ENCODE data around the gene CAPZB. TPM values are rescaled to one million over a fixed set of nuclear protein-coding genes. Genes with fewer than 3 reads are reported as not detected.

Gene CAPZB
- total RNA-seq, 1 donor from 2014 or later: 267 TPM

- intact Hi-C loops (cut with DNase I): no loop called here
Observed at GRCh38 chr1:19441048-19441780, 44.1 kb downstream of the CAPZB start.

GRCh38 chr1:19439464-19440171 is 45.7 kb downstream of the CAPZB start:
- DNase-seq (ENCODE audit: missing footprints) (no peak), ATAC-seq (peak; percentile 50)
- intact Hi-C loops (cut with DNase I): loop anchor here (5.0 kb wide), 2 partner anchors 37 to 48 kb away; partner anchors contain the start of gene CAPZB

More at GRCh38 chr1:19441048-19441780, 44.1 kb downstream of the CAPZB start:
- ATAC-seq: no peak
- DNase-seq (ENCODE audit: missing footprints): no peak

- DNase-seq (ENCODE audit: missing footprints) (no peak), ATAC-seq (no peak)
- intact Hi-C loops (cut with DNase I): loop anchor here (5.0 kb wide), 2 partner anchors 36 to 49 kb away; partner anchors contain the start of gene CAPZB
Observed at GRCh38 chr1:19438516-19439195, 46.7 kb downstream of the CAPZB start.

- DNase-seq (ENCODE audit: missing footprints): peak; percentile 91
- ATAC-seq: peak; percentile 71
- intact Hi-C loops (cut with DNase I): loop anchor here (5.0 kb wide), 2 partner anchors 36 to 49 kb away; partner anchors contain the start of gene CAPZB
Observed at GRCh38 chr1:19437891-19438294, 47.4 kb downstream of the CAPZB start.

GRCh38 chr1:19436716-19437476 is 48.4 kb downstream of the CAPZB start:
- ATAC-seq: peak; percentile 33
- peak; percentile 90 for DNase-seq (ENCODE audit: missing footprints)
- intact Hi-C loops (cut with DNase I): loop anchor here (5.0 kb wide), 2 partner anchors 35 to 50 kb away; partner anchors contain the start of gene CAPZB

GRCh38 chr1:19435851-19436455 is 49.4 kb downstream of the CAPZB start:
- intact Hi-C loops (cut with DNase I): loop anchor here (5.0 kb wide), 2 partner anchors 34 to 51 kb away; partner anchors contain the start of gene CAPZB
- DNase-seq (ENCODE audit: missing footprints) (no peak), ATAC-seq (no peak)

GRCh38 chr1:19435181-19435580 is 50.2 kb downstream of the CAPZB start:
- intact Hi-C loops (cut with DNase I): loop anchor here (5.0 kb wide), 2 partner anchors 33 to 52 kb away; partner anchors contain the start of gene CAPZB
- DNase-seq (ENCODE audit: missing footprints) (no peak), ATAC-seq (peak; percentile 50)

GRCh38 chr1:19433719-19433998 is 51.7 kb downstream of the CAPZB start:
- DNase-seq (ENCODE audit: missing footprints) (no peak), ATAC-seq (no peak)
- intact Hi-C loops (cut with DNase I): no loop called here

- ATAC-seq: no peak
- no peak for DNase-seq (ENCODE audit: missing footprints)
- intact Hi-C loops (cut with DNase I): no loop called here
Observed at GRCh38 chr1:19432943-19433718, 52.2 kb downstream of the CAPZB start.

- intact Hi-C loops (cut with DNase I): no loop called here
- DNase-seq (ENCODE audit: missing footprints) (no peak), ATAC-seq (peak; percentile 26)
Observed at GRCh38 chr1:19430121-19431068, 54.9 kb downstream of the CAPZB start.

GRCh38 chr1:19429611-19430010 is 55.7 kb downstream of the CAPZB start:
- no peak for ATAC-seq
- no peak for DNase-seq (ENCODE audit: missing footprints)
- intact Hi-C loops (cut with DNase I): no loop called here

- intact Hi-C loops (cut with DNase I): no loop called here
- ATAC-seq (no peak), DNase-seq (ENCODE audit: missing footprints) (no peak)
Observed at GRCh38 chr1:19427087-19427781, 58.1 kb downstream of the CAPZB start.

- intact Hi-C loops (cut with DNase I): no loop called here
- DNase-seq (ENCODE audit: missing footprints) (no peak), ATAC-seq (peak; percentile 40)
Observed at GRCh38 chr1:19426294-19427086, 58.8 kb downstream of the CAPZB start.

GRCh38 chr1:19425646-19426239 is 59.6 kb downstream of the CAPZB start:
- DNase-seq (ENCODE audit: missing footprints): no peak
- ATAC-seq: no peak
- intact Hi-C loops (cut with DNase I): no loop called here

Data from Right ventricle myocardium inferior (tissue), 1 donor.